GM21723 (cell line): ENCODE results near the gene NLN.
"Not testable (repeated sequence)": the region's sequence is repeated elsewhere in the genome, so short reads cannot be mapped to it uniquely, and the experiment has no call there.

Experiments
- ATAC-seq: cut with Tn5 transposase; IDR thresholded peaks from one replicate; pipeline ENCODE4 v1.9.1; 2021; ENCODE audit warnings: mild to moderate bottlenecking, moderate library complexity; ENCODE audit not compliant: unreplicated experiment

Gene NLN

GRCh38 chr5:65805089-65805488 lies 83.1 kb downstream of the NLN start:
- ATAC-seq, result no peak

- not testable (repeated sequence) for ATAC-seq
Observed at GRCh38 chr5:65807494-65807893, 85.5 kb downstream of the NLN start.

- ATAC-seq, result no peak
Observed at GRCh38 chr5:65808251-65808741, 86.3 kb downstream of the NLN start.

- ATAC-seq, result no peak
Observed at GRCh38 chr5:65808818-65809217, 86.8 kb downstream of the NLN start.

GRCh38 chr5:65809817-65810531 lies 88.0 kb downstream of the NLN start:
- ATAC-seq, result no peak

- no peak for ATAC-seq
Observed at GRCh38 chr5:65811004-65811403, 89.0 kb downstream of the NLN start.

GRCh38 chr5:65811885-65812284 lies 89.9 kb downstream of the NLN start:
- ATAC-seq, result no peak

- ATAC-seq, result no peak
Observed at GRCh38 chr5:65812648-65813047, 90.6 kb downstream of the NLN start.

GRCh38 chr5:65813174-65813573 lies 91.2 kb downstream of the NLN start:
- no peak for ATAC-seq

GRCh38 chr5:65815161-65815560 lies 93.2 kb downstream of the NLN start:
- ATAC-seq, result no peak

GRCh38 chr5:65816729-65817128 lies 94.7 kb downstream of the NLN start:
- no peak for ATAC-seq

- ATAC-seq, result no peak
Observed at GRCh38 chr5:65817931-65818330, 95.9 kb downstream of the NLN start.

- ATAC-seq, result no peak
Observed at GRCh38 chr5:65818592-65818991, 96.6 kb downstream of the NLN start.

- no peak for ATAC-seq
Observed at GRCh38 chr5:65819215-65819904, 97.4 kb downstream of the NLN start.

GRCh38 chr5:65819905-65820240 lies 97.9 kb downstream of the NLN start:
- ATAC-seq, result no peak

GRCh38 chr5:65820373-65820772 lies 98.4 kb downstream of the NLN start:
- ATAC-seq, result no peak

GRCh38 chr5:65821966-65822365 lies 100.0 kb downstream of the NLN start:
- peak; percentile 55 for ATAC-seq

GRCh38 chr5:65822710-65823109 lies 100.7 kb downstream of the NLN start:
- no peak for ATAC-seq

- ATAC-seq, result no peak
Observed at GRCh38 chr5:65823204-65823603, 101.2 kb downstream of the NLN start.

GRCh38 chr5:65823845-65824445 lies 101.9 kb downstream of the NLN start:
- no peak for ATAC-seq

- peak; percentile 64 for ATAC-seq
Observed at GRCh38 chr5:65825408-65826328, 103.7 kb downstream of the NLN start.
